ENCODE measurements around the gene GLI3. TPM values are rescaled to one million over a fixed set of nuclear protein-coding genes. Genes with fewer than 3 reads are reported as not detected.

Gene GLI3
- total RNA-seq, 2 experiments from 2014 or later: not detected

DNA sequence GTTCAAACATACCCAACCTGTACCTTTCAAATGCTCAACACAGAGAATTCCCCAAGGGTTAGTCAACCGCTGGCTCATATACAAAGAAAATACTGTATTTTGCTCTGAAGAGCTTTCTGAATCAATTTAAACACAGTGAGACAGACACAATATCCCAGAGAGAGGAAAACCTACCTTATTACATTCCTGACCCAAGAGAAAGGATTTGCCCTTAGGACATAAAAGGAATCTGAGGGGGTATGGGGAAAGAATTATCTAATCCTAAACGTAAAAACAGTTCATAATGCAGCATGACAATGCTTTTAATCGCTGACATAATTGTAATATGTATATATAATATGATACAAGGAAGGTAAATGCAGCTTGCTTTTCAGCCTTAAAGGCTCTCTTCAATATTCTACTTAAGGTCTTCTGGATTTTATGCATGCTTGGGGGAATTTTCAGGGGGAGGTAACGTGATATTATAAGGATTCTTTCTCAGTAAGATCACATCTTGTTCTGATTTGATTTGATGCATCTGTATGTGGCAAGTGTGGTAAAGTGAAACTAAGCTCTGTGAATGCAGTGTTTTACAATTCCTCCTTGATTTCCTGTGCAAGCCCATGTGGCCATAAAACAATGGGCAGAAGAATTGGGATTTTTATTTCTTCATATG lies 240.5 kb downstream of the GLI3 start:
- H3K9me3 Mint-ChIP-seq: no peaks in the 10 kb centered on the region
- ChIA-PET POLR2A (interaction anchor here (0.5 kb wide), 1 partner anchor 655 kb away, joined by 3 read pairs; no protein-coding TSS in a partner anchor), CTCF (interaction anchor here (1.2 kb wide), 1 partner anchor 56 kb away, joined by 4 read pairs; no protein-coding TSS in a partner anchor)
- H3K4me1 Mint-ChIP-seq (ENCODE audit: low read depth): no peaks in the 10 kb centered on the region
- H3K36me3 Mint-ChIP-seq (ENCODE audit: low read depth): no peaks in the 10 kb centered on the region
- ATAC-seq (no peak), DNase-seq (no peak)
- H3K27me3 Mint-ChIP-seq: peaks cover 6% of the 10 kb centered on the region
- no peak overlapping the region for H3K27ac Mint-ChIP-seq
- TF ChIP-seq, protein P1, sequence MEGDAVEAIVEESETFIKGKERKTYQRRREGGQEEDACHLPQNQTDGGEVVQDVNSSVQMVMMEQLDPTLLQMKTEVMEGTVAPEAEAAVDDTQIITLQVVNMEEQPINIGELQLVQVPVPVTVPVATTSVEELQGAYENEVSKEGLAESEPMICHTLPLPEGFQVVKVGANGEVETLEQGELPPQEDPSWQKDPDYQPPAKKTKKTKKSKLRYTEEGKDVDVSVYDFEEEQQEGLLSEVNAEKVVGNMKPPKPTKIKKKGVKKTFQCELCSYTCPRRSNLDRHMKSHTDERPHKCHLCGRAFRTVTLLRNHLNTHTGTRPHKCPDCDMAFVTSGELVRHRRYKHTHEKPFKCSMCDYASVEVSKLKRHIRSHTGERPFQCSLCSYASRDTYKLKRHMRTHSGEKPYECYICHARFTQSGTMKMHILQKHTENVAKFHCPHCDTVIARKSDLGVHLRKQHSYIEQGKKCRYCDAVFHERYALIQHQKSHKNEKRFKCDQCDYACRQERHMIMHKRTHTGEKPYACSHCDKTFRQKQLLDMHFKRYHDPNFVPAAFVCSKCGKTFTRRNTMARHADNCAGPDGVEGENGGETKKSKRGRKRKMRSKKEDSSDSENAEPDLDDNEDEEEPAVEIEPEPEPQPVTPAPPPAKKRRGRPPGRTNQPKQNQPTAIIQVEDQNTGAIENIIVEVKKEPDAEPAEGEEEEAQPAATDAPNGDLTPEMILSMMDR (IDR thresholded peaks at IDR 0.05): no peak
- intact Hi-C loops (cut with micrococcal nuclease): no loop called here
- no peak overlapping the region for H3K4me3 Mint-ChIP-seq

DNA sequence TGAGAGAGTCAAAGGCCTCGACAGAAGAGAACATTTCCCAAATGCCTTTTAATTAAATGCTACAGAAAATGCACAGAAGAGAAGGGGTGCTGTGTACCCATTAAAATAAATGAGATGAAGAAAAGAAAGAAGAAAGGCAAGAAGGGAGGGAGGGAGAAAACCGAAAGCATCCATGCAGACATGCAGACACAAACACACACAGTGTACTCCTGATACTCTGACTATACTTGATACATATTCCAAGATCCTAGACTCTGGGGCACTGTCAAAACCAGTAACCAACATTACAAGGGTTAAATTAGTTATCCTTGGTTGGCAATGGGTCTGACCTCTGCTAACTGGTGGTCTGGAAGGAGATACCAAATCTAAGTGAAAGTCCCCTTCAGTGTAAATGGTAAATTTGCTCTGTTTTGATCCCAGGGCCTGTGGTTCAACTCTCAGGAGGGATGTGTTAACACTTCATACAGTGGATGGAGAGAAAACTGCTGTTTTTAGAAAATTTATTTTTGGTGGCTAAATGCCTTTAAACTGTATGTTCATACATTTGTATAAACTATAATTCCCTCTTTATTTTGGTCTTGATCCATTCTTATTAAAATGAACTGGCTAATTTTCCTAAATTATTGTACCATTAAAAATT lies 241.3 kb downstream of the GLI3 start:
- Mint-ChIP-seq H3K27ac (no peak overlapping the region), H3K9me3 (no peaks in the 10 kb centered on the region), H3K4me1 (ENCODE audit: low read depth) (no peaks in the 10 kb centered on the region), H3K36me3 (ENCODE audit: low read depth) (no peaks in the 10 kb centered on the region), H3K4me3 (no peak overlapping the region), H3K27me3 (peaks cover 6% of the 10 kb centered on the region)
- intact Hi-C loops (cut with micrococcal nuclease): no loop called here
- POLR2A ChIA-PET: no interaction called here
- CTCF ChIA-PET: no interaction called here
- TF ChIP-seq, protein P1 (IDR thresholded peaks at IDR 0.05): no peak
- ATAC-seq (no peak), DNase-seq (no peak)

DNA sequence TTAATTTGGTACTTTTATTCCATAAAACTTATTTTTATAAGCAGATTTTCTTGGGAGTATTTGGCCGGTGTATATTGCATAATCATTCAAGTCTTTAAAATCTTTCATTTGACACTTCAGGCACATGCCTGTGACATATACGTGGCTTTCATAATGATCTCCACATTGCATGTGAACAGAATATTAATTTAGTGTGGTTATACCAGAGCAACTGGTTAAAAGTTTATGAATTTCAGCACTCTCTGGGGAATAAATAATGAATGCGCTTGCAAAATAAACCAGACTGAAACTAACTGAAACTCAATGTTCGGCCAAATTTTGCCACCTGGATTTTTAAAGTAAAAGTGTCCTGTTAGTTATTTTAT lies 242.3 kb downstream of the GLI3 start:
- no peak overlapping the region for H3K27ac Mint-ChIP-seq
- no peaks in the 10 kb centered on the region for H3K4me1 Mint-ChIP-seq (ENCODE audit: low read depth)
- H3K9me3 Mint-ChIP-seq: no peaks in the 10 kb centered on the region
- TF ChIP-seq, protein P1 (IDR thresholded peaks at IDR 0.05): no peak
- intact Hi-C loops (cut with micrococcal nuclease): no loop called here
- POLR2A ChIA-PET: no interaction called here
- DNase-seq (no peak), ATAC-seq (no peak)
- H3K27me3 Mint-ChIP-seq: peaks cover 6% of the 10 kb centered on the region
- CTCF ChIA-PET: no interaction called here
- no peak overlapping the region for H3K4me3 Mint-ChIP-seq
- H3K36me3 Mint-ChIP-seq (ENCODE audit: low read depth): no peaks in the 10 kb centered on the region

DNA sequence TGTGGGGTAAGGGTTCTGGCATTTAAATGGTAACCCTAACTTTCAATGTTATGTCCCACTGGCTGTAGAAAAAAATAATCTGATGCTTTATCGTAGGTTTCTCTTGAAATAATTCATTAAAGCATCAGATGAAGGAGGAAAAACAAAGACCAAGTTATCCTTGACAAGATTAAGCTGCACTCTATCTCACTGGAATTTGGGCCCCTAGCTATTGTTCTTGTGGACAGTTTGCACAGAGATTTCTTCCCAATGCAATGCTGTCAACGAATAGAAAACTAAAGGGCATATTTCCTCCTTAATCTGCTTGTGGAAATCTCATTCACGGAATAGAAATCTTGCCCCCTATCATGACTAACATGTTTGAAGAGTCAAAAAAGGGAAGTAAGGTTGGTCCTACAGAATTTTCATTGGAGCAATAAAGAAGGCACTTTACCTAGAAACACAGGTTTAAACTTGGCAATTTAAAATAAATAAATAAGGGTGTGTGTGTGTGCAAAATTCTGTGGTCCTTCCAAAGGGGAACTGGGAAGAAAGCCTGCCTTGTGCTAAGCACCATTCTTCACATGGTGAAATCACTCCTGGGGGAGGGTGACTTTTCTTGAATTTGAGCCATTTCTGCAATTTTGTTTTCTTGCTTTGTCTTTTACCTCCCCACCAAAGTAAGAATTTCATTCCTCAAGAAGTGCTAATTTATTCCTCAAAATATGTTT lies 242.8 kb downstream of the GLI3 start:
- DNase-seq (no peak), ATAC-seq (no peak)
- H3K4me3 Mint-ChIP-seq: no peak overlapping the region
- CTCF ChIA-PET: no interaction called here
- POLR2A ChIA-PET: no interaction called here
- no peaks in the 10 kb centered on the region for H3K36me3 Mint-ChIP-seq (ENCODE audit: low read depth)
- H3K27ac Mint-ChIP-seq: no peak overlapping the region
- intact Hi-C loops (cut with micrococcal nuclease): no loop called here
- TF ChIP-seq, protein P1 (IDR thresholded peaks at IDR 0.05): no peak
- H3K27me3 Mint-ChIP-seq: peaks cover 6% of the 10 kb centered on the region
- H3K9me3 Mint-ChIP-seq: no peaks in the 10 kb centered on the region
- H3K4me1 Mint-ChIP-seq (ENCODE audit: low read depth): no peaks in the 10 kb centered on the region

All from activated CD8-positive, alpha-beta T cell treated with anti-CD3 and anti-CD28 coated beads for 36 hours (primary cell).